Fibroblast of villous mesenchyme (primary cell): ENCODE data around the gene CWH43. TPM values are rescaled to one million over a fixed set of nuclear protein-coding genes. Genes with fewer than 3 reads are reported as not detected.
"Not testable (repeated sequence)": the region's sequence is repeated elsewhere in the genome, so short reads cannot be mapped to it uniquely, and the experiment has no call there.

ENCODE experiments used
- DNase-seq: peaks from one replicate; pipeline ENCODE4 v3.0.0-alpha.2; 2010; ENCODE audit warnings: low read depth
- H3K4me3 ChIP-seq: 2 replicates; pipeline ENCODE4 v1.5.1; 2011; ENCODE audit warnings: low read depth, mild to moderate bottlenecking, low read length
- CTCF ChIP-seq: IDR thresholded peaks from 2 replicates; pipeline ENCODE4 v1.5.1; 2012; ENCODE audit warnings: low read depth, mild to moderate bottlenecking, low read length; ENCODE audit not compliant: insufficient read depth
- total RNA-seq: library from RNA; depleted of rRNA; stranded (reverse); fragments of >200 nt; gene quantifications from 2 replicates; pipeline ENCODE4 v1.2.3, GENCODE V29; 2012

Gene CWH43
- total RNA-seq, 1 donor: not detected

- no peak for TF ChIP-seq CTCF
- no peak overlapping the region for H3K4me3 ChIP-seq
- peak; percentile 27 for DNase-seq
Observed at GRCh38 chr4:48968814-48969213, 17.3 kb upstream of the CWH43 start.

DNA sequence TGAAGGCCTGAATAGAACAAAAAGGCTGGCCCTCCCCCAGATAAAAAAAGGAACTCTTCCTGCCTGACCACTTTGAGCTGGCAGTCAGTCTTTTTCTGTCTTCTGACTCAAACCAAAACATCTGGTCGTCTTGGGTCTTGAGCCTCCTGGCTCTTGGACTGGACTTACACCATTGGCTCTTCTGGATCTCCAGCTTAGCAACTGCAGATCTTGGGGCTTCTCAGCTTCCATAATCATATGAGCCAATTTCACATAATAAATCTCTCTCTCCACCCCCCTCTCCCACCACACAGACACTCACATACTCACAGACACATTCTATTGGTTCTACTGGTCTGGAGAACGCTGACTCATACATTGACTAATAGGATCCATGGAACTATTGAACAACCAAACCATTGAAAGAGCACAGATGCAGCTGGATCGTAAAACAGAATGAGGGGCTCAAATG, 15.6 kb upstream of the CWH43 start:
- peak; percentile 5 for DNase-seq
- no peak overlapping the region for H3K4me3 ChIP-seq
- TF ChIP-seq CTCF: no peak

- no peak for TF ChIP-seq CTCF
- DNase-seq: no peak
Observed at GRCh38 chr4:48974979-48975640, 11.0 kb upstream of the CWH43 start.

GRCh38 chr4:48976041-48976440, 10.0 kb upstream of the CWH43 start:
- DNase-seq: no peak
- H3K4me3 ChIP-seq: no peak overlapping the region
- no peak for TF ChIP-seq CTCF

More at GRCh38 chr4:48974979-48975640, 11.0 kb upstream of the CWH43 start:
- no peak overlapping the region for H3K4me3 ChIP-seq

DNA sequence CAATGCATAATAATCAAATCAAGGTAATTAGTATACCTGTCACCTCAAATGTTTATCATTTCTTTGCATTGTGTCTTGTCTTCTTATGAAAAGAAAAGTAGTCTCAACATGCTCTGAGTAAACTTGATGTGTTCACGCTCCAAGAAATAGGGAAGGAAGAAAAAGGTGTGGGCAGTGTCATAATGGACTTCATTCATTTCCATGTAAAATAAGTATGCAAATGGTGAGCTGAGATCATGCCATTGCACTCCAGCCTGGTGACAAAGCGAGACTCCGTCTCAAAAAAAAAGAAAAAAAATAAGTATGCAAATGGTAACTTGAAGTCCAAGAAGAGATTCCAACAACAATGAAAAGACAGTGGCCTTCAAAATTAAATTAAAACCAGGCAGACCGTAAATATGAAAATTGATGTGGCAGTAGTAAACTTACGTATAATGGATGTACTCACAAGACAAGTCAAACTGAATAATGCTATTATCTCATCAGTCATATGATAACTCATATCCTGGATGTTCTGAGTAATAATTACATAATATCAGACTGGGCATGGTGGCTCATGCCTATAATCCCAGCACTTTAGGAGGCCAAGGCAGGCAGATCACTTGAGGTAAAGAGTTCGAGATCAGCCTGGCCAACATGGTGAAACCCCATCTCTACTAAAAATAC, 6.0 kb upstream of the CWH43 start:
- H3K4me3 ChIP-seq: no peak overlapping the region
- no peak for DNase-seq
- no peak for TF ChIP-seq CTCF

- not testable (repeated sequence) for DNase-seq, H3K4me3 ChIP-seq
Observed at GRCh38 chr4:48984005-48984404, 2.1 kb upstream of the CWH43 start.

GRCh38 chr4:48985602-48985975, 486 bp upstream of the CWH43 start:
- H3K4me3 ChIP-seq: no peak overlapping the region
- no peak for TF ChIP-seq CTCF

More at GRCh38 chr4:48985602-48985975, 486 bp upstream of the CWH43 start:
- DNase-seq: no peak
